Inflammatory macrophage treated with lipopolysaccharide for 4 hours (primary cell): ENCODE measurements around the gene POLR3H.
"Not testable (repeated sequence)": the region's sequence is repeated elsewhere in the genome, so short reads cannot be mapped to it uniquely, and the experiment has no call there.

Experiments used
- DNase-seq: peaks from one replicate; pipeline ENCODE4 v3.0.0-alpha.2; 2020

Gene POLR3H

DNA sequence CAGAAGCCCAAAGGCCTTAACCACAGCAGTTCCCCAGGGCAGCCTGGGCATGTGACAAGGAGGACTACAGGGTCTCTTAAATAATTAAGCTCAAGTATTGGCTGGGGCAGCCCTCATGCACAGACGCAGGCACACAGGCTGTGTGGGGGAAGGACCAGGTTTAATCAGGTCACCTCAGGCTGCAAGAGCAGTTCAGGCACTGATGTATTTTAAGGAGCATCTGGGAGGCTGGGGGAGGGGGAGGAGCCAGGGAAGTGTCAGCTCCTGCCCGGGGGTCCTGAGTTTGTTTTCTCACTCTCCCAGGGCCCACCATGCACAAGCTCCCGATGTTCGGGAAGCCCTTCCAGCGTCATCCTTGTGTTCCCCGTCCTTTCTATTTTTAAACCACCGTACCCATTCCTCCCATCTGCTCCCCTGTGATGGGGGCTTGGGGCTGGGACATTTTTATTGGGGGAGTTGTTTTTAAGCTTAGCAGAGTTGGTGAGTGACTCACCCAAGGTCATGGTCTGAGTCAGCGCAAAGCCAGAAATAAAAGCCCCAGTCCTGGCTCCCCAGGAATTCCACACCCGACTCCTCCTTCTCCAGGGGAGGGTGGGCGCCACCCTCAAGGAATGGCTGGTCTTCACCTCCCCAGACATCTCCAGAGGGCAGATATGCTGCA is 18.9 kb upstream of the POLR3H start:
- no peak for DNase-seq

DNA sequence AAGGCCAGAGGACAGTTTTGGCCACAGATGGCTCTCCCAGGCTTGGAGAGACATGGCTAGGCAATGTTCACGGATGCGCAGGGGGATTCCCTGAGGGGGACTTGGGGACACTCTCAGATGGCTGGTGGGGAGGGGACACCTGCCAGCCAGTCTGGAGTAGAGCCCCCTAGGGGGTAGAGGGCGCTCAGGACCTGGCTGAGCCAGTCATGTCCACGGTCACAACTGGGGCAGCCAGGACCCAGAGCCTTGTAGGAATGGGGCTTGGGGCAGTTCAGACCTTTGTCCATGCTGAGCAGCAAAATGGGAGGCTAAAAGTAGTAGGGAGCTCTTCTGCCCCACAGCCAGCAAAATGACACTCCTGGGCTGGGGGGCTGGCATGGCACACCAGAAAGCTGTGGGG is 18.2 kb upstream of the POLR3H start:
- DNase-seq, result no peak

GRCh38 chr22:41561788-41562187 is 17.5 kb upstream of the POLR3H start:
- DNase-seq, result no peak

DNA sequence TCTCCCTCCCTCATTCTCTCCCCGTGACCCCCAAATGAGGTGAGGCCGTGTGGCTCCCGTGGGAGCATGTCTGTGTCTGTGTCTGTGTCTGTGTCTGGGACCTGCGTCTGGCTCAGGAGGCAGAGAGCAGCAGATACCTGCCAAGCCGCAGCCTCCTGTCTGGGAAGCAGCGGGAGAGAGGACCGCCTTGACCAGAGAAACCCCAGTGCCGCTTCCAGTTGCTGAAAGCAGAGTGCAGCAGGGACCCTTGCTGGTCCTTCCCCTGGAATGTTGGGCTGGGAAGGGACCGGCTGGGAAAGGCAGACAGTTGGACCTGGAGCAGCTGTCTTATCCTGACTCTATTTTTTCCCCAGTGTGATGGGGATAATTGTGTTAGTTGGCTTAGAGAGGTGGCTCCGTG is 17.1 kb upstream of the POLR3H start:
- DNase-seq, result no peak

DNA sequence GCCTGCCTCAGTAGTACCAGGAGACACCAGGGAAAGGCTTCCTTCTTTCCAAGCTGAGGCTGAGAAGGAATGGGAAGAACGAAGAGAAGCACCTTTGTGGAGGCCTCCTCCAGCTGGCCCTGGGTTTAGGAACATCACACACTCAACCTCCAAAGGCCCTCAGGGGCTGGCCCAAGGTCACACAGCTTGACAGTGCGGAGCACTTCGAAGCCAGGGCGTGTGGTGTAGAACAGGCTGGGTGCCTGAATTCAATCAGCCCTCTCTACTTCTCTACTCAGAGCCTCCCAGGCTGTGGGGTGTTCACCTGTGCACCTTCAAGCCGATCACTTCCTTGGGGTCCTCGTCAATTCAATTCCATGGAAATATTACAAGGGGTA is 15.8 kb upstream of the POLR3H start:
- no peak for DNase-seq

DNA sequence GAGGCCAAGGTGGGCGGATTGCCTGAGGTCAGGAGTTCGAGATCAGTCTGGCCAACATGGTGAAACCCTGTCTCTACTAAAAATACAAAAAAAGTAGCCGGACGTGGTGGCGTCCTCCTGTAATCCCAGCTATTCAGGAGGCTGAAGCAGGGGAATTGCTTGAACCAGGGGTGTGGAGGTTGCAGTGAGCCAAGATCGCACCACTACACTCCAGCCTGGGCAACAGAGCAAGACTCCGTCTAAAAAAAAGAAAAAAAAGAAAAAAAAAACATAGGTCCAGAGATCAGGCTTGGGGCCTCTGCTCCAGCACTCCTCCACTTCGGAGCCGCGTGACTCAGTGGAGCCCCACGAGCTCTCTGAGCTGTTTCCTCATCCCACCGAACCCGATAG is 14.0 kb upstream of the POLR3H start:
- not testable (repeated sequence) for DNase-seq

GRCh38 chr22:41557401-41558240 is 13.4 kb upstream of the POLR3H start:
- DNase-seq, result peak; percentile 11

GRCh38 chr22:41556561-41556960 is 12.3 kb upstream of the POLR3H start:
- DNase-seq, result no peak

- DNase-seq, result no peak
Observed at GRCh38 chr22:41555325-41555982, 11.2 kb upstream of the POLR3H start.

GRCh38 chr22:41551877-41552582 is 7.8 kb upstream of the POLR3H start:
- no peak for DNase-seq

DNA sequence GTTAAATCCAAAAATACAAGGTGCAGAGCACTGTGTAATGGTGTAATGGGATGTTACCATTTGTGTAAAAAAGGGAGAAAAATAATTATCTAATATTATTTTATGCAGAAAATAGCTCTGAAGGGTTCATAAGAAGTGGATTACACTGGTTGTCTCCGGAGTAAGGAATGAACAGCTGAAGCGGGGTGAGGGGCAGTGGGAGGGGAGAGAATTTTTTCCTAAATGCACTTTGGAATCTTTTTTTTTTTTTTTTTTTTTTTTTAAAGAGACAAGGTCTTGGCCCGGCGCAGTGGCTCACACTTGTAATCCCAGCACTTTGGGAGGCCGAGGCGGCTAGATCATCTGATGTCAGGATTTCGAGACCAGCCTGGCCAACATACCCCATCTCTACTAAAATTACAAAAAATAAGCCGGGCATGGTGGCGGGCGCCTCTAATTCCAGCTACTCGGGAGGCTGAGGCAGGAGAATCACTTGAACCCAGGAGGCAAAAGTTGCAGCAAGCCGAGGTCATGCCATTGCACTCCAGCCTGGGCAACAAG is 6.8 kb upstream of the POLR3H start:
- DNase-seq, result no peak

DNA sequence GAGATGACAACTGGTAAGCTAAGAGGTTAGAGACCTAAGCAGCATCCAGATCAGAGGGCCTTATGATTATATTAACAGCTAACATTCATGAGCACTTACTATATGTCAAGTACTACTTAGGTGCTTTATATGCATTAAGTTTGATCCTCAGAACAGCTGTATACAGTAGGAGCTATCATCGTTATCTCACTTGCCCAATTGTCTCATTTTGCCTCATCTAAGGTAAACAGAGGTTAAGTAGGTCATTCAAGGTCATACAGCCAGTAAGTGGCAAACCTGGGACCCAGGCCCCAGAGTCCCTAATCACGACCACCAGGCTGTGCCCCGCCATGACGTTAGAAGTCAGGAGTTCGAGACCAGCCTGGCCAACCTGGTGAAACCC is 4.6 kb upstream of the POLR3H start:
- DNase-seq, result no peak

DNA sequence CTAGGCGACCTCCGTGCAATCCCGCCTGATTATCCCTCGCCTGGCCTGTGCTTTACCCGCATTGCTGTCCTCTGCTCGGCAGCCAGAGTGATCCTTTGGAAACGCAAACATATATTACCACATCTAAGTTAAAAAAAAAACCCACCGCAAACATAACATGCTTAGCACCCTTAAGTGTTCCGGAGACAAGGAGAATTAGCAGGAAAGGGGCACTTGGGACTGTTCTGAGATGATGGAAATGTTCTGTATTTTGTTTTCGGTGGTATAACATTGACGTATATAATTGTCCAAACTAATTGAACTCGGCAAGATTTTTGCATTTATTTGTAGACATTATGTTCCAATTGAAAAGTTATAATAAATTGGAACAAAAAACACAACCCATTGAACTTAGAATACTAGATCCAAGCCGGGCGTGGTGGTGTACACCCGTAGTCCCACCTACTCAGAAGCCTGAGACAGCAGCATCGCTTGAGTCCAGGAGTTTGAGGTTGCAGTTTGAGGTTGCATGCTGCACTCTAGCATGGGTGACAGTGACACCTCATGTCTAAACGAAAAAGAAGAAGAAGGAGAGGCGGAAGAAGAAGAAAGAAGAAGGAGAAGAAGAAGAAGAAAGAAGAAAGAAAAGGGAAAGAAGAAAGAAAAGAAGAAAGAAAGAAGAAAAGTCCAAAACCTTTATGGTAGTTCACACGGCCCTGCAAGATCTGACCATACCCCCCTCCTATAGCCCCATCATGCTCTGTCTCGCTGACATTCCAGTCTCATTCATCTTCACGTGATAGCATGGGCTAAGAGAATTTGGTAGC is 604 bp upstream of the POLR3H start:
- no peak for DNase-seq

DNA sequence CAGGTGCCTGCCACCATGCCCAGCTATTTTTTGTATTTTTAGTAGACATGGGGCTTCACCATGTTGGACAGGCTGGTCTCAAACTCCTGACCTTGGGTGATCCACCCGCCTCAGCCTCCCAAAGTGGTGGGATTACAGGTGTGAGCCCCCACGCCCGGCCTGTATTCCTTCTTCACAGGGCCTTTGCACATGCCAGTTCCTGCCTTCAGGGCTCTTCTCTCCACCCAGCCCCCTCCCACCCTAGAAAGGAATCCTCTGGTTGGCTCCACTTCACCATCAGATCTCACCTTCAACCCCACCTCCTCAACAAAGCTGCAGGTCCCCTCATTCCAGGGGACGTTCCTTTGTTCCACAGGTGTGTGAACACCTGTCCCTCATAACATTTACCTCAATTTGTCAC is 2.0 kb downstream of the POLR3H start:
- no peak for DNase-seq

- no peak for DNase-seq
Observed at GRCh38 chr22:41541484-41541883, 2.8 kb downstream of the POLR3H start.

GRCh38 chr22:41540365-41540764 is 3.9 kb downstream of the POLR3H start:
- no peak for DNase-seq

DNA sequence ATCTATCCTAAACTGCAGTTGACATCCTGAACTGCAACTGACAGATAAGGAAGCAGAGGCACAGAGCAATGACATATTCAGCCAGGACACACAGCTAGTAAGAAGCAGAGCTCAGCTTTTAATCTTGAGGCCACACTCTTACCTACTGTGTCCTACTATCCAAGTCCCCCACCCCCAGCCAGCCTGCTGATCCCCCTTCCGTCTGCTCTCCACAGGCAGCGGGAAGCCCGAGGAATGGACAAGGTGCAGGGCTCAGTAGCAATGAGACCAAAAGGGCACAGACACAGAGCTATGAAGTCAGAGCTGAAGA is 4.3 kb downstream of the POLR3H start:
- no peak for DNase-seq

DNA sequence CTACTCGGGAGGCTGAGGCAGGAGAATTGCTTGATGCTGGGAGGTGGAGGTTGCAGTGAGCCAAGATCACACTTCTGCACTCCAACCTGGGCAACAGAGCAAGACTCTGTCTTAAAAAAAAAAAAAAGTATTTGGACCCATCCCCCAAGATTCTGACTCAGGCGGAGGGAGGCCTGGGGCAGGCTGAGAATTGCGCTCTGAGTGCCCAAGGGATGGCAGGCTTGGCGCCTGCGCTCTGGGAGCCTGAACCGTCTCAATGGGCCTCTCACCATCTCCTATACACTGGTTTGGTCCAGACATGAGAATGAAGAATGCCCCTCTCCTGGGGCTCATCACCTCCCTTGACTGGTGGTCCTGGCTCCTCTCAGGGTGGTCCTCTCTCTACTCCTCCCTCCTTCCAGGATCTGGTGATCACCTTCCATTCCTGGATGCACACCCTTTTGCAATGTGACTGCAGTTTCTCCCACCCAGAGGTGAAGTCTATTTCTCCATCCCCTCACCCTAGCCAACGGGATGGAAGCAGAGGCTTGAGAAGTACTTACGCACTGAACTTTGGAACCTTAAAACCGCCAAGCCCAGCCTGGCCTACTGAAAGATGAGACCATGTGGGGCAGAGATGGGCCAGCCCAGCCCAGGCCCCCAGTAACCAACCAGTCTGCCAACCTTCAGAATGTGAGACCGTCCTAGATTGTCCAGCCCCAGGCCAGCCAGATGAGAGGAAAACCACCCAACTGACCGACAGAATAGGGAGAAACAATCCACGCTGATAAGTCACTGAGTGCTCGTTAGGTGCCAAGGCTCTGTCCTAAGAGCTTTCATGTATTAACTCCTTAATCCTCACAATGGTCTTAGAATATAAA is 4.9 kb downstream of the POLR3H start:
- no peak for DNase-seq

DNA sequence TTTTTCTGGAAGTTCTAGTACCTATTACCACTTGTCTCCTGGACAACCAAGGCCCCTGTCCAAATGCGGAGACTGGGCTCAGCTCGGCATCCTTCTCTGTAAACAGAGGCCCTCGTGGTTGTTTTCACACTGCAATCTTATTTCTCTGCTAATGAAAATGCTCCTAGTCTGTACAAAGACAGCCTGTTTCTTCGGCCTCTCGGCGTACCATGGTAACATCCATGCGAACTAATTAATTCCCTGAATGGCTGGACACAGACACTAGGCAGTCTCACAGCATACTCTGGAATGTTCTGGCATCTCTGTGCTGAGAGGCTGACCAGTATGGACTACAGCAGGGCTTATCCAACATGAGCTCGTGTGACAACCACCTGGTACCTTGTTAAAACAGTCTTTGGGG is 5.7 kb downstream of the POLR3H start:
- DNase-seq, result no peak

DNA sequence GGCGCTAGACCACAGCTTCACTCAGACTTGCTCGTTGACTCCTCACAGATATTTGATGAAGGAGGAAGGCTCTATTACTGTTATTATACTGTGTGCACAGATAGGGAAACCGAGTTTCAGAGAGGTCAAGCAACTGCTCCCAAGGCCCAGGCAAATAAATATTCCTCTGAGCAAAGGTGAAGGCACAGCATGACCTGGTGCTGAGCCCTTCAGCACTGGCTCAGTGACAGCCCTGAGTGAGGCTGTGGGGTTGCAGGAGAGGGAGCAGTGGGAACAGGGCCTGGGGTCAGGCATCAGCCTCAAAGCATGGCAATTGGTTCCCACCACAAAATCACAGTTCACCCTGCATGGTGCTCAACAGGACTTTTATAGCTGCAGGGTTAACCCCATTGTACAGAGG is 7.1 kb downstream of the POLR3H start:
- no peak for DNase-seq

DNA sequence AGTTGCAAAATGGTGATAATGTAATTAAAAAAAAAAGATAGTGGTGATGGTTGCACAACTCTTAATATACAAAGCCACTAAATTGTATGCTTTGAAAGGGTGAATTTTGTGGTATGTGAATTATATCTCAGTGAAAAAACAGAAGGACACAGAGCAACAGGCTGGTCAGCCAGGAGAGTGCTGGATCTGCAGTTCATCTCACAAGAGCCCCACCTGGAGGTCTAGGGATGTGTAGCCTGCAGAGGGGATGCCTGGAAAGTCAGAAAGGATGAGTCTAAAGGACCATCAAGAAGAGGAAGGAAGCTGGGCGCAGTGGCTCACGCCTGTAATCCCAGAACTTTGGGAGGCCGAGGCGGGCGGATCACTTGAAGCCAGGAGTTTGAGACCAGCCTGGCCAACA is 9.0 kb downstream of the POLR3H start:
- no peak for DNase-seq

DNA sequence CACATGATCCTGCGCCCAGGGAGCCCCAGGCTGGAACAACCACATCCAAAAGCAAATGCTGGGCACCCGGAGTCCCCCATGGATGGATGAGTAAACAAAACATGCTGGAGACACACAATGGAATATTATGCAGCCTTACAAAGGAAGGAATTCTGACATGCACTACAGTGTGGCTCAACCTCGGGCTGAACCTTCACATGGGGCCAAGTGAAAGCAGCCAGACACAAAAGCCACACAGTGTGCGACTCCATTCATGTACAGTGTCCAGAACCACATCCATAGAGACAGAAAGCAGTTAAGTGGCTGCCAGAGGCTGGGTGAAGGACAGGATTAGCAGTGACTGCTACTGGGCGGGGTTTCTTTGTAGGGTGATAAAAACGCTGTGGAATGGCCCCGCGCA is 10.1 kb downstream of the POLR3H start:
- DNase-seq, result no peak
